H9 (cell line): ENCODE results near the gene PHKA2. TPM values are rescaled to one million over a fixed set of nuclear protein-coding genes. Genes with fewer than 3 reads are reported as not detected.

Source experiments
- DNase-seq: peaks from one replicate; pipeline ENCODE4 v3.0.0-alpha.2; 2017
- H2AFZ ChIP-seq: one replicate; pipeline ENCODE4 v1.6.1; 2013; ENCODE audit warnings: mild to moderate bottlenecking, low read length, control low read depth, moderate library complexity
- H2AK5ac ChIP-seq: 2 replicates; pipeline ENCODE4 v1.6.1; 2013; ENCODE audit warnings: low read length, control low read depth, mixed read lengths; ENCODE audit not compliant: insufficient read length
- H2BK120ac ChIP-seq: one replicate; pipeline ENCODE4 v1.6.1; 2013; ENCODE audit warnings: low read depth, mild to moderate bottlenecking, low read length, control low read depth, inconsistent platforms; ENCODE audit not compliant: poor library complexity, severe bottlenecking
- H2BK12ac ChIP-seq: 2 replicates; pipeline ENCODE4 v1.6.1; 2013; ENCODE audit warnings: low read length, control low read depth, mixed read lengths, low read depth; ENCODE audit not compliant: insufficient read length
- H2BK15ac ChIP-seq: 2 replicates; pipeline ENCODE4 v1.6.1; 2013; ENCODE audit warnings: low read depth, low read length, control low read depth
- H2BK20ac ChIP-seq: one replicate; pipeline ENCODE4 v1.6.1; 2013; ENCODE audit warnings: low read depth, mild to moderate bottlenecking, low read length, control low read depth, inconsistent platforms; ENCODE audit not compliant: poor library complexity, severe bottlenecking
- H2BK5ac ChIP-seq: 2 replicates; pipeline ENCODE4 v1.6.1; 2013; ENCODE audit warnings: low read length, control low read depth, mixed read lengths; ENCODE audit not compliant: insufficient read length
- H3K14ac ChIP-seq: 2 replicates; pipeline ENCODE4 v1.6.1; 2013; ENCODE audit warnings: low read length, control low read depth; ENCODE audit not compliant: insufficient read depth
- H3K18ac ChIP-seq: 2 replicates; pipeline ENCODE4 v1.6.1; 2013; ENCODE audit warnings: low read depth, mild to moderate bottlenecking, mixed read lengths, low read length, control low read depth; ENCODE audit not compliant: insufficient read length
- H3K23ac ChIP-seq: 2 replicates; pipeline ENCODE4 v1.6.1; 2013; ENCODE audit warnings: low read length, control low read depth, mixed read lengths, low read depth; ENCODE audit not compliant: insufficient read length
- H3K23me2 ChIP-seq: 2 replicates; pipeline ENCODE4 v1.6.1; 2013; ENCODE audit warnings: low read depth, mild to moderate bottlenecking, mixed read lengths, low read length, control low read depth; ENCODE audit not compliant: insufficient read length, poor library complexity, severe bottlenecking
- H3K27ac ChIP-seq: 2 replicates; pipeline ENCODE4 v1.5.1; 2013; ENCODE audit warnings: low read length, control low read depth, mixed read lengths, low read depth; ENCODE audit not compliant: insufficient read length
- H3K27me3 ChIP-seq: 2 replicates; pipeline ENCODE4 v1.6.1; 2013; ENCODE audit warnings: low read length, control low read depth, inconsistent platforms; ENCODE audit not compliant: insufficient read depth
- H3K4ac ChIP-seq: 2 replicates; pipeline ENCODE4 v1.6.1; 2013; ENCODE audit warnings: low read depth, mild to moderate bottlenecking, control low read depth, inconsistent platforms, low read length, moderate library complexity
- H3K4me1 ChIP-seq: 2 replicates; pipeline ENCODE4 v1.6.1; 2013; ENCODE audit warnings: low read length, control low read depth, inconsistent platforms; ENCODE audit not compliant: insufficient read depth
- H3K4me2 ChIP-seq: 2 replicates; pipeline ENCODE4 v1.6.1; 2013; ENCODE audit warnings: low read length, control low read depth, mixed read lengths; ENCODE audit not compliant: insufficient read length, insufficient read depth
- H3K56ac ChIP-seq: 2 replicates; pipeline ENCODE4 v1.6.1; 2013; ENCODE audit warnings: low read depth, mild to moderate bottlenecking, mixed read lengths, low read length, control low read depth; ENCODE audit not compliant: insufficient read length
- H3K79me1 ChIP-seq: 2 replicates; pipeline ENCODE4 v1.6.1; 2013; ENCODE audit warnings: low read depth, mild to moderate bottlenecking, moderate library complexity, low read length, control low read depth, inconsistent platforms; ENCODE audit not compliant: insufficient read depth, poor library complexity, severe bottlenecking
- H3K79me2 ChIP-seq: 2 replicates; pipeline ENCODE4 v1.6.1; 2013; ENCODE audit warnings: low read length, control low read depth, inconsistent platforms; ENCODE audit not compliant: insufficient read depth
- H3K9ac ChIP-seq: 2 replicates; pipeline ENCODE4 v1.6.1; 2013; ENCODE audit warnings: low read length, control low read depth, mixed read lengths; ENCODE audit not compliant: insufficient read length; ENCODE audit errors: extremely low read depth
- H3K9me3 ChIP-seq: one replicate; pipeline ENCODE4 v1.6.1; 2013; ENCODE audit warnings: low read depth, low read length, inconsistent platforms; ENCODE audit not compliant: control insufficient read depth
- H3T11ph ChIP-seq: one replicate; pipeline ENCODE4 v1.6.1; 2013; ENCODE audit warnings: mild to moderate bottlenecking, low read length, control low read depth, inconsistent platforms
- H4K20me1 ChIP-seq: one replicate; pipeline ENCODE4 v1.6.1; 2013; ENCODE audit not compliant: control insufficient read depth, insufficient read length, insufficient read depth
- H4K5ac ChIP-seq: 2 replicates; pipeline ENCODE4 v1.6.1; 2013; ENCODE audit warnings: low read depth, mild to moderate bottlenecking, mixed read lengths, low read length, control low read depth; ENCODE audit not compliant: insufficient read length
- H4K8ac ChIP-seq: replicated peaks from 2 replicates; pipeline ENCODE4 v1.6.1; 2013; ENCODE audit warnings: low read length, control low read depth, mixed read lengths, low read depth; ENCODE audit not compliant: insufficient read length
- H4K91ac ChIP-seq: 2 replicates; pipeline ENCODE4 v1.6.1; 2013; ENCODE audit warnings: low read depth, mild to moderate bottlenecking, moderate library complexity, mixed read lengths, low read length, control low read depth; ENCODE audit not compliant: insufficient read length
- H3K27ac Mint-ChIP-seq, 3 experiments: 2 replicates in 2 of 3; 3 replicates in 1 of 3; pipeline ENCODE4 v1.8.0; 2020 to 2021; ENCODE audit warnings: mixed read lengths in 3 of 3, mild to moderate bottlenecking in 1 of 3, moderate library complexity in 1 of 3
- H3K27me3 Mint-ChIP-seq: 2 replicates; pipeline ENCODE4 v1.8.0; 2021; ENCODE audit warnings: low read depth, mild to moderate bottlenecking, moderate library complexity, mixed read lengths
- H3K36me3 Mint-ChIP-seq, 3 experiments: 2 replicates in 2 of 3; 3 replicates in 1 of 3; pipeline ENCODE4 v1.8.0; 2020 to 2021; ENCODE audit warnings: low read depth in 3 of 3, mixed read lengths in 3 of 3; ENCODE audit not compliant: insufficient read depth in 1 of 3
- H3K4me1 Mint-ChIP-seq, 2 experiments: 2 replicates each; pipeline ENCODE4 v1.8.0; 2020; ENCODE audit warnings: mixed read lengths in 2 of 2
- H3K4me3 Mint-ChIP-seq, 2 experiments: 2 replicates in 1 of 2; 3 replicates in 1 of 2; pipeline ENCODE4 v1.8.0; 2020 to 2021; ENCODE audit warnings: mild to moderate bottlenecking in 2 of 2, mixed read lengths in 2 of 2, moderate library complexity in 1 of 2
- H3K9me3 Mint-ChIP-seq, 2 experiments: 2 replicates in 1 of 2; 3 replicates in 1 of 2; pipeline ENCODE4 v1.8.0; 2020; ENCODE audit warnings: mild to moderate bottlenecking in 2 of 2, mixed read lengths in 2 of 2, moderate library complexity in 1 of 2
- CTCF ChIP-seq: fragments of 200-600 bp; sonication (generic); conservative IDR thresholded peaks from 3 replicates; pipeline ENCODE4 v1.8.0; 2021; ENCODE audit warnings: antibody characterized with exemption, mild to moderate bottlenecking
- WGBS: extraction: QIAGEN DNeasy Blood & Tissue Kit; methylation state at CpG from one replicate; pipeline ENCODE4 v1.1.7; 2013; ENCODE audit warnings: missing lambda C conversion rate, low lambda C conversion rate, mixed read lengths; ENCODE audit not compliant: insufficient read length; ENCODE audit errors: extremely low coverage; 5-methylcytosine and 5-hydroxymethylcytosine counted together
- total RNA-seq: library from RNA; stranded (reverse); gene quantifications from 2 replicates; pipeline ENCODE4 v1.2.1, GENCODE V29; 2021

The PHKA2 gene
- total RNA-seq, 1 experiment from 2014 or later: 24.2 TPM

GRCh38 chrX:18964901-18965300 lies 19.0 kb downstream of the PHKA2 start:
- Mint-ChIP-seq H3K4me1 (peaks cover 6 to 7% of the 10 kb centered on the region in 2 experiments), H3K4me3 (no peak overlapping the region), H3K9me3 (peaks cover 62 to 65% of the 10 kb centered on the region in 2 experiments), H3K27ac (no peak overlapping the region), H3K27me3 (no peaks in the 10 kb centered on the region; the same call in 1 of the 2 replicates), H3K36me3 (peaks cover 0 to 15% (median 3%) of the 10 kb centered on the region in 3 experiments; a peak in 3 of 7 replicates)
- WGBS: no CpG with 5 or more reads among the region's 9 CpGs
- peaks cover 10% of the 10 kb centered on the region for H3K9me3 ChIP-seq
- no peak overlapping the region for H2BK20ac ChIP-seq
- no peak overlapping the region for H2AK5ac ChIP-seq
- no peaks in the 10 kb centered on the region for H3K79me1 ChIP-seq
- H3K9ac ChIP-seq: no peak overlapping the region
- H3K4ac ChIP-seq: no peak overlapping the region
- TF ChIP-seq CTCF: no peak
- H2BK15ac ChIP-seq: no peak overlapping the region
- H3K56ac ChIP-seq: no peak overlapping the region
- no peak overlapping the region for H3K18ac ChIP-seq
- no peak overlapping the region for H4K8ac ChIP-seq
- H3K23ac ChIP-seq: no peak overlapping the region
- no peaks in the 10 kb centered on the region for H3K79me2 ChIP-seq
- no peaks in the 10 kb centered on the region for H3K4me1 ChIP-seq
- H2BK12ac ChIP-seq: no peak overlapping the region
- no peak overlapping the region for H3T11ph ChIP-seq
- H3K23me2 ChIP-seq: no peaks in the 10 kb centered on the region
- no peak overlapping the region for H2BK120ac ChIP-seq
- H3K14ac ChIP-seq: no peak overlapping the region
- H4K5ac ChIP-seq: no peak overlapping the region
- H3K27me3 ChIP-seq: no peaks in the 10 kb centered on the region
- no peak overlapping the region for H3K27ac ChIP-seq
- no peak overlapping the region for H4K91ac ChIP-seq
- no peak overlapping the region for H2AFZ ChIP-seq
- H4K20me1 ChIP-seq: no peaks in the 10 kb centered on the region
- H3K4me2 ChIP-seq: no peak overlapping the region
- no peak for DNase-seq
- H2BK5ac ChIP-seq: no peak overlapping the region
